GM19467 (cell line): ENCODE results near the gene SMC6.
A peak's percentile ranks its signal among the peaks of the same experiment; 100 is the strongest.

Source experiments
- ATAC-seq: cut with Tn5 transposase; IDR thresholded peaks from one replicate; pipeline ENCODE4 v1.9.1; 2021; ENCODE audit warnings: mild to moderate bottlenecking, moderate library complexity; ENCODE audit not compliant: unreplicated experiment

SMC6 gene

GRCh38 chr2:17753803-17754663 is at the start of gene SMC6, which contains the start of gene GEN1:
Gene SMC6, minus strand, starts transcription at chr2:17753810. Its CDS starts 7,864 bp downstream, at chr2:17745946.
Gene GEN1, plus strand, starts transcription at chr2:17754138. Its CDS starts 5,806 bp downstream, at chr2:17759944.
- peak; percentile 71 for ATAC-seq

- ATAC-seq = no peak
Measured at GRCh38 chr2:17800693-17801458, 47.3 kb upstream of the SMC6 start.

- ATAC-seq = no peak
Measured at GRCh38 chr2:17800219-17800618, 46.6 kb upstream of the SMC6 start.

GRCh38 chr2:17799301-17800120 is 45.9 kb upstream of the SMC6 start:
- no peak for ATAC-seq

GRCh38 chr2:17798338-17798737 is 44.7 kb upstream of the SMC6 start:
- ATAC-seq = no peak

- no peak for ATAC-seq
Measured at GRCh38 chr2:17795309-17795708, 41.7 kb upstream of the SMC6 start.

- no peak for ATAC-seq
Measured at GRCh38 chr2:17793803-17794354, 40.3 kb upstream of the SMC6 start.

- no peak for ATAC-seq
Measured at GRCh38 chr2:17793296-17793695, 39.7 kb upstream of the SMC6 start.

- peak; percentile 55 for ATAC-seq
Measured at GRCh38 chr2:17792515-17792914, 38.9 kb upstream of the SMC6 start.

- ATAC-seq = no peak
Measured at GRCh38 chr2:17791817-17792130, 38.2 kb upstream of the SMC6 start.

- ATAC-seq = no peak
Measured at GRCh38 chr2:17791121-17791816, 37.7 kb upstream of the SMC6 start.

GRCh38 chr2:17790536-17790935 is 36.9 kb upstream of the SMC6 start:
- no peak for ATAC-seq

GRCh38 chr2:17788773-17789172 is 35.2 kb upstream of the SMC6 start:
- ATAC-seq = no peak

- ATAC-seq = no peak
Measured at GRCh38 chr2:17786727-17787126, 33.1 kb upstream of the SMC6 start.

GRCh38 chr2:17781482-17781881 is 27.9 kb upstream of the SMC6 start:
- ATAC-seq = no peak

GRCh38 chr2:17780546-17780945 is 26.9 kb upstream of the SMC6 start:
- ATAC-seq = no peak

- ATAC-seq = no peak
Measured at GRCh38 chr2:17772532-17772931, 18.9 kb upstream of the SMC6 start.

GRCh38 chr2:17771956-17772355 is 18.3 kb upstream of the SMC6 start:
- no peak for ATAC-seq

- no peak for ATAC-seq
Measured at GRCh38 chr2:17768894-17769293, 15.3 kb upstream of the SMC6 start.

GRCh38 chr2:17765398-17765797 is 11.8 kb upstream of the SMC6 start:
- ATAC-seq = no peak
